ENCODE measurements around the gene C11orf98.

DNA sequence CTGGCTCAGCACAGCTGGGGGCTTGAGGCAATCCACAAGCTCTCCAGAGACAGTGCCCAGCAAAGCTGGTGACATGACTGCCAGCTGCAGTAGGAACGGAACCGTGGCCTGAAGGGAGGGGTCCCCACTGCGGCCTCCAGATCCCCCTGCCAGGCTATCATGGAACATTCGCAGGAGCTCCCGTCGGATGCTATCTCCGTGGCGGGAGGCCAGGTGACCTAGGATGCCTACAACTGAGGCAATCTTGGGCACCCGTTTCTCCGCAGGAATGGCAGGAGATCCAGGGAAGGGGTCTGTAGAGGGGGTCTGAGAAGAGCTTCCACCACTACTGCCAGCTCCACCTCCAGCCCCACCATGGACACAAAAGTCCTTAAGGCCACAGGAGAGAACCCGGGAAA, 16.0 kb downstream of the C11orf98 start:
- TF ChIP-seq, protein P1, sequence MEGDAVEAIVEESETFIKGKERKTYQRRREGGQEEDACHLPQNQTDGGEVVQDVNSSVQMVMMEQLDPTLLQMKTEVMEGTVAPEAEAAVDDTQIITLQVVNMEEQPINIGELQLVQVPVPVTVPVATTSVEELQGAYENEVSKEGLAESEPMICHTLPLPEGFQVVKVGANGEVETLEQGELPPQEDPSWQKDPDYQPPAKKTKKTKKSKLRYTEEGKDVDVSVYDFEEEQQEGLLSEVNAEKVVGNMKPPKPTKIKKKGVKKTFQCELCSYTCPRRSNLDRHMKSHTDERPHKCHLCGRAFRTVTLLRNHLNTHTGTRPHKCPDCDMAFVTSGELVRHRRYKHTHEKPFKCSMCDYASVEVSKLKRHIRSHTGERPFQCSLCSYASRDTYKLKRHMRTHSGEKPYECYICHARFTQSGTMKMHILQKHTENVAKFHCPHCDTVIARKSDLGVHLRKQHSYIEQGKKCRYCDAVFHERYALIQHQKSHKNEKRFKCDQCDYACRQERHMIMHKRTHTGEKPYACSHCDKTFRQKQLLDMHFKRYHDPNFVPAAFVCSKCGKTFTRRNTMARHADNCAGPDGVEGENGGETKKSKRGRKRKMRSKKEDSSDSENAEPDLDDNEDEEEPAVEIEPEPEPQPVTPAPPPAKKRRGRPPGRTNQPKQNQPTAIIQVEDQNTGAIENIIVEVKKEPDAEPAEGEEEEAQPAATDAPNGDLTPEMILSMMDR (conservative IDR thresholded peaks at IDR 0.05 in 1 of 2, IDR thresholded peaks at IDR 0.05 in 1 of 2; ENCODE audit: extremely low read depth in 1 of 2, insufficient read depth in 1 of 2, low read depth in 1 of 2, low read length in 2 of 2) = no peak
- no peak for TF ChIP-seq EZH2 (IDR thresholded peaks at IDR 0.05; ENCODE audit: borderline replicate concordance, low read length)

Measured in mammary epithelial cell (primary cell).